ENCODE measurements around the gene RTP2.

RTP2 gene, protein sequence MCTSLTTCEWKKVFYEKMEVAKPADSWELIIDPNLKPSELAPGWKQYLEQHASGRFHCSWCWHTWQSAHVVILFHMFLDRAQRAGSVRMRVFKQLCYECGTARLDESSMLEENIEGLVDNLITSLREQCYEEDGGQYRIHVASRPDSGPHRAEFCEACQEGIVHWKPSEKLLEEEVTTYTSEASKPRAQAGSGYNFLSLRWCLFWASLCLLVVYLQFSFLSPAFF

GRCh38 chr3:187702507-187703033 lies at the start of gene RTP2:
Gene RTP2, minus strand, starts transcription at chr3:187702557. Its CDS starts 429 bp downstream, at chr3:187702128.
- TF ChIP-seq CTCF (IDR thresholded peaks at IDR 0.05) = no peak

DNA sequence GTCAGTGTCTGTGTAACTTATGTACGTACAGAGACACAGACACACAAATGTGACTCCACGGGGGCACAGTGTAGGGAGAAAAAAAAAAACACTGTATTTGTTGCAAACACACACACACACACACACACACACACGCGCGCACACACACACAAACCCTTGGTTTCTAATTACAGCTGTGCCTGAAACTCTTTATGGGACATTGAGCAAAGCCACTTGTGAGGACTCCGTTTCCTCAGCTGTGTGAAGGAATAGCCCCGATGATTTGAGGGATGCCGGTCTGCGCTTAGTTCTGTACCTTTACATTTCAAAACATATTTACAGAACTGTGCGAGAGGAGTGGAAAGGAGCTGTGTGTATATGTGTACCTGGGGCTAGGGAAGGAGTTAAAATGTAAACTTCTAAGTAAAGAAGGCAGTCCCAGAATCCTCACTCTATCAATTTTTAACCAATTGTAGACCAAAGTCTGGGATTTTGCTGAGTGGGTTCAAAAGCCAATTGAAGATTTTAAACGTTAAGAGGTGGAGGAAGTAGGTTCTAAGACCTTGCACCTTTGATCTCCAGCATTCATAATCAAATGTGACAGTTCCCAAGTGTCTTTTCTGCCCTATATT lies 48.3 kb upstream of the RTP2 start:
- no peak for TF ChIP-seq CTCF (IDR thresholded peaks at IDR 0.05)

- no peak for TF ChIP-seq CTCF (IDR thresholded peaks at IDR 0.05)
Measured at GRCh38 chr3:187750006-187750512, 47.7 kb upstream of the RTP2 start.

DNA sequence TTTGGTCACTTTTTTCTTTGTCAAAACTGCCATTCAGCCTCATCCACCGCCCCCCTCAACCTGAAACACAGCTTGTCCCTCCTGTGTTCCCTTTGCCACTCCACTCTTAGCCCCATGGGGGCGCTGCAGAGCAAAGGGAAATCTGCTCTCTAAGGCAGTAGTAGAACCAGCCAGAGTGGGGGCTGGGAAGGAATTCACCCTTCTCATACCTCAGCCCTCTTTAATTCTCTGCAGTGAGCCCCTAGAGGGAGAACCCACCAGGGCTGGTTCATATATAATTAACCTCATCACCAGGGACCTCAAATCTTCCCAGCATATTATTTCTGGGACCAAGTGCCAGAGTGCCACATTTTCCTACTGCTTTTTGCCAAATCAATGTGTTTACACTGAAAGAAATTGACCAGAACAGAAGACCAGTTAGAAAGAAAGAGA lies 45.7 kb upstream of the RTP2 start:
- TF ChIP-seq CTCF (IDR thresholded peaks at IDR 0.05) = peak; percentile 96

DNA sequence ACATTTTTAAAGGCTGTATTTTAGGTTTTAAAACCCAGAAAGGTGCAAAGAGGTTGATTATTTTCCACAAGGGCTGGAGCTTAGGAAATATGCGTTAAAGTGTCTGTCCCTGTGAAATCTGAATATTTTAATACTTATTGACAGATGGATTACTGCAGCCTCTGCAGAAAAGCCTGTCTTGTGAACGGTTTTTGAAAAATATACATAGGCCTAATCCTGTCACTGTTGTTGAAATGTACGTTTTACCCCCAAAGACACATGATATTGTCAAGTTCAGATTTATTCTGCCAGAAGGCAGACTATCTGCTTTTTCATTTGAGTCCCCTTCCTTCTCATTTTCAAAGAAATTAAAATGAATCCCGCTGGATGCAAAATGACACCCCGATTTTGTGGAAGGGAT lies 45.1 kb upstream of the RTP2 start:
- no peak for TF ChIP-seq CTCF (IDR thresholded peaks at IDR 0.05)

GRCh38 chr3:187746442-187747281 lies 44.3 kb upstream of the RTP2 start:
- TF ChIP-seq CTCF (IDR thresholded peaks at IDR 0.05) = no peak

DNA sequence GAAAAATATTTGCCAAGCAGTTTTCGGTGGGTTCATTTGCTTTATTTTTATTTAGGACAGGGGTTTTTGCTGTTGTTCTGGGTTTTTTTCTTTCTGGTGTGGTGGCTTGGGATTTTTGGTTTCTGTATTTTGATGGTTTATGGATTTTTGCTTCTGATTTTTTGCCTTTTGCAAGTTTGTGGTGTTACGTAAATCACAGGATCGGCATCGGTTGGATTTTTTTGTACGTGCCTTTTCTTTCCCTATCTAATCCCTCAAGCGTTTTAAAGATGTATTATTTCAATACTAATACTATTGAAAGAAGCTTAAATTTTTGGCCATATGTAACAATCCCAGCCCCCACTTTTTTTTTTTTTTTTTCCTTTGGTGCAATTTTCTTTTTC lies 43.7 kb upstream of the RTP2 start:
- no peak for TF ChIP-seq CTCF (IDR thresholded peaks at IDR 0.05)

Data from LNCAP (cell line).